Right ventricle myocardium superior (tissue), 1 donor: Measurements from ENCODE around the gene FOXP1. TPM values are rescaled to one million over a fixed set of nuclear protein-coding genes. Genes with fewer than 3 reads are reported as not detected.

Source experiments
- ATAC-seq: fragments of 200-7000 bp; cut with Tn5 transposase; one replicate; pipeline ENCODE4 v1.9.1; 2020; ENCODE audit warnings: mild to moderate bottlenecking; ENCODE audit not compliant: poor library complexity
- DNase-seq: peaks from one replicate; pipeline ENCODE4 v3.0.0-alpha.2; 2020
- intact Hi-C: fragments of 100-400 bp; cut with DNase I; formaldehyde crosslinking; loops from one replicate; pipeline ENCODE4 v1.11.2; 2022
- total RNA-seq: library from RNA; stranded (reverse); fragmentation: NEBNext Ultra II Directional; extraction: Animal tissue kit (Norgen Biotek cat#: 25700); gene quantifications from one replicate; pipeline ENCODE4 v1.2.1, GENCODE V29; 2021
- donor health status: DM: no; HTN: yes; CAD: no; lungs with severe emphysema.

FOXP1 gene
- total RNA-seq, 1 donor from 2014 or later, result 36.3 TPM

DNA sequence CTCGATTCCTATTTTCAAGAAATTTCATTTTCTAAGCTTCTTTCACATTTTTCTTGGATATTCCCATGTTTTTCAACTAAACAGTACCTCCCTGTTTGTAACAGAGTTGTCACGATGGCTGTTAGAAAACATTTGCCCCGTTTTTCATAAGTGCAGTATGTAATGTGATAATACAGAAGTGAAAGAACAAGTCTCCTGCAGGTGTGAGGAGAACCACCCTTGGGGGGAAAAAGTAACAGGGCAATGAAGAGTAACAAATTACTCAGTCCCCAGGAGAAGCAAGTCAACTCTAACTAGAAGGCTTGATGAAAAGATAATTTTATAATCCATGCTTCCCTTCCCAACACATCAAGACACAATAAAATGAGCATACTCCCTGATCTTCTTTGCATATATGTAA is 493.3 kb downstream of the FOXP1 start:
- intact Hi-C loops, result no loop called here
- DNase-seq (no peak), ATAC-seq (no peak)

DNA sequence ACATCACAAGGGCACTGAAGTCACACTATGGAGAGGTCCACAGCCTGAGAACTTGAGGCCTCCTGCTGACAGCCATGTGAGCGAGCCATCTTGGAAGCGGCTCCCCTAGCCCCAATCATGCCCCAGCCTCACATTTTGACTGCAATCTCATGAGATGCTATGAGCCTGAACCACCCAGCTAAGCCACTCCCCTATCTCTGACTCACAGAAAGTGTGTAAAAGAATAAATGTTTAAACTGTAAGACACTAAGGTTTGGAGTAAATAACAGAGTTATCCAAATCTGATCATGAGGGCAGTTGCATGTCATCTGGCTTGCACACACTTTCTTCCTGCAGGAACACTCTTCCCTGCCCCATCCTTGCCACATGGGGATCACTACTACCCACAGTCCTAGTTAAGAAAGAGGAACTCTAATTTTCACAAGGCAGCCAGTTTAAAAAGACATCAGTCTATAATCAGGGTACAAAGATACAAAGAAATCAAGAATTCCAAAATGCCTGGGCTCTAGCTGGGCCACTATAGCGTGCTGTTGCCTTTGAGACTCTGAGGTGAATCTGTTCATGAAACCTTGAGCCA is 494.2 kb downstream of the FOXP1 start:
- intact Hi-C loops, result no loop called here
- DNase-seq (no peak), ATAC-seq (no peak)

DNA sequence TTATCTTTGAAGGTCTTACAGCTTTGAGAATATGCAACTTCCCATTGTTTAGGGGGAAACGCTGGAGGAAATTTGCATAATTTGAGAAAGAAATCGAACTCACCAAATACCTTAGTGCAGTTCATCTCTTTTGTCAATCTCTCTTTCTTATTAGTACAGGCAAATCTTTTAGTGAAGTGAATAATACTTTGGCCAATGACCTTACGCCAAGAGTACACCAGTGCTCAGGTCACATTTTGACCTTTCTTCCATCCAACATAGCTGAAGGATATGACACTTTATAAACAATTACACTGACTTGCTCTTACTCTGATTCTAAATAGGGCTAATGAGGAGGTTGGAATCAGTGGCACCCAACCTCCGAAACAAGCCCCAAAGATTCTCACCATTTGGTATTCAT is 494.8 kb downstream of the FOXP1 start:
- intact Hi-C loops, result no loop called here
- no peak for DNase-seq
- no peak for ATAC-seq

DNA sequence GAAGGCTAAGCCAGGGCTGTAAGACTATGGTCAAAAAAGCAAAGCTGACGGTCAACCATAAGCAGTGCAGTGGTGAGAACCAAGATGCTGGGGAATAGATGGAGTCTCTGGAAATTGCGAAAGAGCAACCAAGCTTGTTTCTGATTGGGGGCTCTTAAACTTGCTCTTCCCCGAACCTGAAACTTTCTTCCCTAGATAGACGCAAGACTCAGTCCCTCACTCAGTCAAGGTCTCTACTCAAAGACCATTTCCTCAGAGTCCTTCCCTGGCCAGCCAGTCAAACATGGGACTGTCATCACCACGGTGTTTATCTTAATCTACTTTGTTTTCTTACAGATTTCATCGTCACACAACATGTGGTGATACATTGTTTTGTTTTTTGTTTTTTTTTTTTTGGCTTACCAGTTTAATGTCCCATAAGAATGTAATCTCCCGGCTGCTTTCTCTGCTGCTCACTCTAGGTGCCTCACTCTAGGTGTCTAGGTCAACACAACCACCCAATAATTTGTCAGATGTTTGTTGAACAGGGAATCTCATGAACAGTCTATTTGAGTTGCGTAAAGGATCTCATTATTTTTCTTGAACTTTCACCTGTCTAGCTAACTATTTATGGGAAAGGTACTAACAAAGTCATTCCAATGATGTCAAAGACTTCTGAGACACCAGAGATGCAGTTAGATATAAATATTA is 495.4 kb downstream of the FOXP1 start:
- intact Hi-C loops, result no loop called here
- no peak for ATAC-seq
- DNase-seq, result no peak

DNA sequence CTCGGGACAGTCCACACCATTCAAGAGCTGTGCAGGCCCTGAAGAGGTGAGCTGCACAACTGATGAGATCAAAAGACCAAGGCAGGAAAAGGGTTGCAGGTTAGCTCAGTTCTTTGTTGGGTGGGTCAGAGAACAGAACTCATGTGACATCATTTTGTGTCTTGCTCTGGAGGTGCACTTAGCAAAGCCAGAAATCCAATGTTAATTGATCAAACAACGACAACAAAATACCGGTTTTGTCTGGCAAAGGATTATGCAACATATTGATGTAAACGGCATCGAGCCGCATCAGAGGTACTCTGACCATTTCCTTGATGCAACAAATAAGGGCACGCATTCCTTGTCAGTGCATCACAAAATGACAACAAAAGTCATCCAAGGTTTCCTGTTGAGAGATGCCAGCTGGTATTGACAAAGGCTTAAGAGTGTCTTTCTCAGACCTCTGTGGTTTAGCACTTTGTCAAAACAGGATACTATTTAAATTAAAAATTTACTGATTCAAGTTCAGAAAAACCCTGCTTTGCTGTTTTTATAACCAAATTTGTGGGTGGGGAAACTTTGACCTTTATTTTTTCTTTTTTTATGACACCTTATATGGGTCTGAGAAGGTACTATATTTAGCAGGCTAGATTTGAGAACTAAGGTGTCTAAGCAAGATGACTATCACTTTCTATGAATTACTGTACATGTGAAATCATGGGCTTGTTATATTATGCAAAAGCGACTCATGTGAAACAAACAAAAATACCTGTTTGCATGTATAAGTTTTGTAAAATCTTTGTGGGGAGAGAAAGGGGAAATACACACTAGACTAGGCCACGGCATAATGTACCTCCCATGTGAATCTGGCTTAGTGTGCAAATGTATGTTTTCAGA is 496.1 kb downstream of the FOXP1 start:
- intact Hi-C loops, result no loop called here
- DNase-seq, result no peak
- ATAC-seq, result no peak

DNA sequence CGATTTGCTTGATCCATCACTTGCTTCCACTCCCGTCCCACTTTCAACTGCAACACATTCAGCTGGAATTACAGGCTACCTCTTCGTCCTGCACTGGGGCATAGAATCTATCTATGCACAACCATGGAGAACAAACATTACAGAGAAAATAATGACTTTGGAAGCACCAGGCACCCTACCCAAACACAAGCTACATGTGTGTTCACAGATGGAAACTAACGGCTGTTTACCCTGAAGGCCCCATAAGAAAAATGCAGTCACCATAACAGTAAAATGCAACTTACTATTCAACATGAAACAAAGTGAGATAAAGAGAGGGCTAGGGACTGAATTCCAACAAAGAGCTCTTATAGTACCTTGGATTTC is 496.8 kb downstream of the FOXP1 start:
- intact Hi-C loops, result no loop called here
- DNase-seq (no peak), ATAC-seq (no peak)

DNA sequence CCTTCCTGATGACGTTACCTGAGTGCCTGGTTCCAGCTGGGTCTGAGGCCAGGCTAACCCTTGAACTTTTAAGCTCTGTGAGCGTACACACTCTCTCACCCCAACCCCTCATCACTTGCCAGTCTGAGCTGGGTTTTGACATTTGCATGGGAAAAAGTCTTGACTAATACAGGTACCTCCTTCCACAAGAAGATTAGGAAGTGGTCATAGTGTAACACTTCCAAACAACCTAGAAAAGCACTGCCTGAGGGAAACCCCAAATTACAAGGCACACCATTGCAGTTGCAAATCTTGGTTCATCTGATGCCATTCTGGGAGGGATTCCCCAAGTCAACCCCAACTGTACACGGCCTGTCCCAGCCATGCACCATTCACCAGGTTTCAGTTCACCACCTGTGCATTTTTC is 499.8 kb downstream of the FOXP1 start:
- intact Hi-C loops, result no loop called here
- ATAC-seq, result no peak
- no peak for DNase-seq

DNA sequence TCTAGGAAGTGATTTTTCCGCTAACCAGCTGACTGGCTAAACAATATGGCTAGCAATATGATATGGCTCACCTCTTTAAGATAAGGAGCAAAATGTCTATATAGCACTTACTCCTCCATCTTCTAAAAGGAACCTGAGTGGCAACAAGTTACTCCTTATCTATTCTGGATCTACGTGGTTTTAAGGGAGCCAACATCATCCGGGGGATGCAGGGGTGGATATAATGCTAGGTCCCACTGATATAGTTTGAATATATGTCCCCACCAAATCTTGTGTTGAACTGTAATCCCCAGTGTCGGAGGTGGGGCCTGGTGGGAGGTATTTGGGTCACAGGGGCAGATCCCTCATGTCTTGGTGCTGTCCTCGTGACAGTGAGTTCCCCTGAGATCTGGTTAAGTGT is 500.7 kb downstream of the FOXP1 start:
- ATAC-seq (no peak), DNase-seq (no peak)
- intact Hi-C loops, result no loop called here

DNA sequence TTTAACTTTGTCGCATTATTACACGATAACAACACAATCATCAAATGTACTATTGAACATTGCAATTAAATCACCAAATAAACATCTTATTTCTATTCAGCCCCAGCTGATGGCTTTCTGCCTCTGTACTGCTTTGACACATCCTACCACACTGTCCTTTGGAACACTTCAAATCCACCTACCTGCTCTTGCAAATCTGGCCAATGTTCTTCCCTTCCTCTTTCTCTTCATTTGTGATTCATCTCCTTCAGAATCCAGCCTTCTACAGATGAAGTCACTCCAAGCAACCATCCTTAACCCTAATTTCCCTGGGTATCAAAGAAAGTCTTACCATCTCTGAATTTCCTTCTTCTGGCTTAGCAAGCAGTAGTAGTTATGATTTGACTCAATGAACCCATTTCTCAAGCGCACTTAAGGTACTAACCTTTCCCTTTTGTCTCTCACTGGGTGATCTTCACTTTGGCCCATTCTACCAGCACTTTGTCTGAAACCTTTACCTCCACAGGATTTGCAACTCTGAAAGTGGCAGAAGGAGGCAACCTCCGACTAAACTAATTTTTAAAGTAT is 502.9 kb downstream of the FOXP1 start:
- DNase-seq, result no peak
- no peak for ATAC-seq
- intact Hi-C loops, result no loop called here

DNA sequence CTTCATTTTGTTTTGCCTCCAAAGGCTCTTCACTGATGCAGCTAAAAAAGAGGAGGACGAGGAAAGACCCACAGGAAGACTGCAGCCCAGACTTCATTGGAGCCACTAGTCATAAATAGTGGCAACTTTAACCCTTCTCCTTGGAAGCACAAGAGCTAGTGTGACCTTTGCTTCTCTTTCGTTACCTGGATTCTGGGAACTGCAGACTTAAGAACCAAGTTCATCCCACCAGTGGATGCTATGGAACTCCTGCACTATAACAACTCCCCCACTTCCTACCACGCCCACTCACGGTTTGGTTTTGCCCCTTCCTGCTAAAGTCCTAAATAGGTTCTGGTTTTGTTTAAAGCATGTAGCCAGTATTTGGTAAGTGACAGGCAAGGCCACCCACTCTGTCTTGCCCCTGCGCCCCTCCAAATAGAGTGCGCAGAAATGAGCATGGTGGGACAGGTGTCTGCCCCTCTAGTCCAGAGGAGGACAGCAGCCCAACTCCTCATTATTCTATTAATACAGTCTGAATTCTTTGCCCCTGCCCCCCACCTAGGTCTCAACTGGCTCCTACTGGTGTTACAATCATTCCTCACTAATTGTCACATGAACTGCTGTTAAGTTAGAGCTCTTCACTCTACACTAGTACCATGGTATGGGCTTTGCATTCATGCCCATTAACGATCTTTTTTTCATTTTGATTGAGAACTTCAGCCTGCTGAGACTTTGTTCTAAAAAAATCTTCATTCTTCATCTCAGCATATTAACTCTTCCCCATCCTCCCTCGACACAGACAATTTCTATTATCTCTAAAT is 504.6 kb downstream of the FOXP1 start:
- ATAC-seq, result no peak
- intact Hi-C loops, result no loop called here
- no peak for DNase-seq

DNA sequence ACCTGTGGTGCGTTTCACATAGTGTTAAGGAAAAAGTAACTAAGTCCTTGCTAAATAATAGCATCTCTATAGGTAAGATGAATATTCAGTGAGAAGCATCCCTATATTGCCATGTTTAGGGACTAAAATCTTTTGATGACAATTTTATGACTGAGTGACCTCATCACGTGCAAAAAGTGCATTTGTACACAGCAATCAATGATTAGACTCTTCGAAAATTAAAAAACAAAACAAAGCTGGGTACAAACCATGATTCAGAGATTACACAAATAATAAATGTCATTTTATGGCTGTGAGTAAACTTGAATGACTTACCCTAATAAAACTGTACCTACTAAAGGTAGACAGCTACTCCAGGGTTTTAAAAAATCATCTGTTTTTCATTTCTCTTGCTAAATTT is 505.3 kb downstream of the FOXP1 start:
- intact Hi-C loops, result no loop called here
- no peak for DNase-seq
- no peak for ATAC-seq

DNA sequence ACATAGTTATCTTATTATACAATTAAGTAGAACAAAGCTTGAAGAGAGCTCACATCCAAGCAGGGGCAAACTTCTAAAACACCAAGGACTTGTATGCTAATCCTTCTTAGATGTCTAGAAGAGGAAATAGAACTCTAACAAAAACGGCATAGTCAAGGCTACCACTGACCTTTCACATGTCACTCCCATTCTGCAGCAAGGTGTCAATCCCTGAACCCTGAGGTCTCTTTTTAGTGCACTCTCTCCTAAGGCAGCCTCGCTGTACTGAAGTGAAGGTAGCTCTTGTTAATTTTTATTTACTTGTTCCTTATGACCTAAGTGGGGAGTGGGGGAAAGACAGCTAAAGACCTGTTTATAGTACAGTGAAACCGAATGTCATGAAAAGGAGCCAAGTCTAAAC is 506.5 kb downstream of the FOXP1 start:
- no peak for ATAC-seq
- DNase-seq, result no peak
- intact Hi-C loops, result no loop called here

DNA sequence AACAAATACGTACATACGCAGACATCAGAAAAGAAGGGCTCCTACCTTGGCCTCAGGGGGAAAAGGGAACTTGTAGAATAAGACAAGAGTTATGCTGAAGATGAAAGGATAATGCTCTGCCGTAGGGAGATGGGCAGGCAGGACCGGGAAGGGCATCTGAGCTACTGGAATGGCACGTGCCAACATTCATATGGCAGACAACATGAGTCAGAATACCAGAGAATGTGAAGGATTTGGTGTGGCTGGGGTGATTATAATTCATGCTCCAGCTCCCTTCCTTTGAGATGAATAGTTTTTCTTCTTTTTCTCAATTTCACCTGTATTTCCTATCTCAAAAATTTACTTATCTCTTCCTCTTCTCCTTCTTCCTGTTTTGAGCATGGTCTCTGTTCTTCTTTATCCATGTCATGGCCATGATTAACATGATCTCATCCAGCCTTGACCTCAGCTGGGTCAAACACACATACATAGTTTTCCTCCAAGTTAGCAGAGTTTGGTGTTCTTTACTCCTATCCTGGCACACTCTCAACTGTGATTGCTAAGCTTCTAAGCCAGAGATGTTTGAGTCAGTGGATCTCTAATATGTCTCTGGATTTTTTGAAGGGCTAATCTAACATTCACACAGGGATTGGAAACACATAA is 507.0 kb downstream of the FOXP1 start:
- ATAC-seq, result no peak
- intact Hi-C loops, result no loop called here
- DNase-seq, result no peak

DNA sequence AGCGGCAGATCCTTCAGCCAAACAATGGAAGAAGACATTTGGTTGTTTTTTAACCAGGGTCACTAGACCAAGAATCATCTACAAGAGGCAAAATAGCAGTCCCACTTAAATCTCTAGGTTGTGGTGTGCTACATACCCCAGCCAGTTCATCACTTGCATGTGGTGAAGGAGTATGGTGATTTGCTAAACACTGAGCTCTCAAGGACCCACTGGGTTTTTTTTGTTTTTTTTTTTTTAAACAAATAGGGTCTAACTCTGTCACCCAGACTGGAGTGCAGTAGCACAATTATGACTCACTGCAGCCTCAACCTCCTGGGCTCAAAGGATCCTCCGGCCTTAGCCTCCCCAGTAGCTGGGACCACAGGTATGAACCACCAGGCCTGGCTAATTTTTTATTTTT is 508.0 kb downstream of the FOXP1 start:
- DNase-seq (no peak), ATAC-seq (no peak)
- intact Hi-C loops, result no loop called here

DNA sequence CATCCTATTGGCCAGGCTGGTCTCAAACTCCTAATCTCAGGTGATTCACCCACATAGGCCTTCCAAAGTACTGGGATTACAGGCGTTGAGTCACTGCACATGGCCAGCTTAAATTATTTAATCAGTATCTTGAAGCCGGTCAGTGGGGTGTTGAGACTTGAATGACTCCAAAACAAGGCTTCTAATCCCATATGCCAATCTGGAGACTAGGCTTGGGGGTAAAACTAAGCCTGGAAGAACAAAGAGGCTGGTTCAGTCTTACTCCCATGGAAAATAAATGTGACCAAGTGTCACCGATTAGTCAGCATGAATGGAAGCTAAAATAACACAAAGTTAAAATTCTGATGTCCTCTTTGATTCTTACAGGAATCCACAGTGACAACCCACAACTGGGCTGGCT is 509.1 kb downstream of the FOXP1 start:
- intact Hi-C loops, result loop anchor here (5.0 kb wide), 1 partner anchor 53 kb away; no protein-coding TSS in a partner anchor
- DNase-seq (no peak), ATAC-seq (no peak)

DNA sequence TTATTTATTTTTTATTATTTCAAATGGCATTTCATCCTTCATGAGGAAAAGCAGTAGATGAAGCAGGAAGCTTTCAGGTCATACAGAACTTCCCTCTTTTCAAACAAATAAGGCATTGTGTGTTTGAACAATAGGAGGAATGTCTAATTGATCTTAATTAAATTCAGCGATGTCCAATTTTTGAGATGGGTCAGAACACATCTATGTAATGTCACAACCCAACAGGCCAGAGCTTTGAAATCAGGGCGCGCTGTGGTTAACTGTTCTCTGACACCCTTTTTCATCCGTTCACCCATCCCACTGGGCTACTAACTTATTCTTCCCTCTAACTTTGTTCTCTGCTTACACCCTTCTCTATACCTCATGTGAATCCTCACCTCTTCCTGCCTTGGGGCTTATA is 510.5 kb downstream of the FOXP1 start:
- ATAC-seq, result no peak
- no peak for DNase-seq
- intact Hi-C loops, result loop anchor here (5.0 kb wide), 1 partner anchor 54 kb away; no protein-coding TSS in a partner anchor

DNA sequence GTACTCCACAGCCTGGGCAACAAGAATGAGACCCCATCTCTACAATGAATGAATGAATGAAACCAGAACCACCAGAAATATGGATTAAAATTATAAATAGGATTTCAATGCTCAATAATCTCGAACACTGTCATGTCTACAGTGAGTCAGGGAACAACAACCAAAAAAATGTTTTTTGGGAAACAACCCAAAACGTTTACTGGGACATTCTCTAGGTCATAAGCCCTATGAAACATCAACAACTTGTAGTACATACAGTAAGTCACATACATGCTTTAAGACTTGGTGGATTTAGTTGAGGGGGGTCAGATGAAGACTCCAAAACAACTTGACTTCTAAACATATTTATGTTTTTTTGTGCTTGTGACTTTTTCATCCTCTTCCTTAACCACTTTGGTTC is 511.2 kb downstream of the FOXP1 start:
- ATAC-seq (no peak), DNase-seq (no peak)
- intact Hi-C loops, result loop anchor here (5.0 kb wide), 1 partner anchor 55 kb away; no protein-coding TSS in a partner anchor
